Measurements from ENCODE around the gene MTHFSD.

Gene MTHFSD

GRCh38 chr16:86584071-86584685, 29.1 kb upstream of the MTHFSD start:
- no peak for TF ChIP-seq CTCF (IDR thresholded peaks at IDR 0.05)
- H3K9me3 Mint-ChIP-seq, result no peaks in the 10 kb centered on the region
- H3K27ac Mint-ChIP-seq, result no peak overlapping the region
- H3K27me3 Mint-ChIP-seq (ENCODE audit: low read depth, poor library complexity), result peaks cover 20% of the 10 kb centered on the region
- H3K36me3 Mint-ChIP-seq (ENCODE audit: low read depth), result peaks cover 16% of the 10 kb centered on the region
- no peak overlapping the region for H3K4me3 Mint-ChIP-seq
- DNase-seq, result no peak
- H3K4me1 Mint-ChIP-seq, result peaks cover 31% of the 10 kb centered on the region

- peaks cover 27% of the 10 kb centered on the region for H3K27me3 Mint-ChIP-seq (ENCODE audit: low read depth, poor library complexity)
- H3K4me1 Mint-ChIP-seq, result peaks cover 53% of the 10 kb centered on the region
- H3K9me3 Mint-ChIP-seq, result no peaks in the 10 kb centered on the region
- peaks cover 16% of the 10 kb centered on the region for H3K36me3 Mint-ChIP-seq (ENCODE audit: low read depth)
- TF ChIP-seq CTCF (IDR thresholded peaks at IDR 0.05), result no peak
- H3K27ac Mint-ChIP-seq, result no peak overlapping the region
- no peak for DNase-seq
- peak overlapping the region; percentile 27 for H3K4me3 Mint-ChIP-seq
Observed at GRCh38 chr16:86581458-86581857, 26.4 kb upstream of the MTHFSD start.

GRCh38 chr16:86580791-86581170, 25.7 kb upstream of the MTHFSD start:
- H3K4me1 Mint-ChIP-seq, result peaks cover 58% of the 10 kb centered on the region
- TF ChIP-seq CTCF (IDR thresholded peaks at IDR 0.05), result no peak
- no peak overlapping the region for H3K27ac Mint-ChIP-seq
- peaks cover 16% of the 10 kb centered on the region for H3K36me3 Mint-ChIP-seq (ENCODE audit: low read depth)
- H3K9me3 Mint-ChIP-seq, result no peaks in the 10 kb centered on the region
- no peak for DNase-seq
- H3K27me3 Mint-ChIP-seq (ENCODE audit: low read depth, poor library complexity), result peaks cover 27% of the 10 kb centered on the region
- H3K4me3 Mint-ChIP-seq, result peak overlapping the region; percentile 88

GRCh38 chr16:86580063-86580790, 25.2 kb upstream of the MTHFSD start:
- Mint-ChIP-seq H3K4me3 (peak overlapping the region; percentile 88), H3K27ac (no peak overlapping the region), H3K9me3 (no peaks in the 10 kb centered on the region), H3K4me1 (peaks cover 63% of the 10 kb centered on the region), H3K27me3 (ENCODE audit: low read depth, poor library complexity) (peaks cover 27% of the 10 kb centered on the region), H3K36me3 (ENCODE audit: low read depth) (peaks cover 13% of the 10 kb centered on the region)
- no peak for DNase-seq
- TF ChIP-seq CTCF (IDR thresholded peaks at IDR 0.05), result no peak

GRCh38 chr16:86579268-86580062, 24.4 kb upstream of the MTHFSD start:
- H3K27me3 Mint-ChIP-seq (ENCODE audit: low read depth, poor library complexity), result peaks cover 34% of the 10 kb centered on the region
- TF ChIP-seq CTCF (IDR thresholded peaks at IDR 0.05), result no peak
- DNase-seq, result peak; percentile 45

More at GRCh38 chr16:86579268-86580062, 24.4 kb upstream of the MTHFSD start:
- Mint-ChIP-seq H3K9me3 (no peaks in the 10 kb centered on the region), H3K4me1 (peaks cover 71% of the 10 kb centered on the region), H3K4me3 (peak overlapping the region; percentile 88), H3K27ac (no peak overlapping the region), H3K36me3 (ENCODE audit: low read depth) (peaks cover 16% of the 10 kb centered on the region)
